GM12878 (cell line): Measurements from ENCODE around the gene TSPYL4. TPM values are rescaled to one million over a fixed set of nuclear protein-coding genes. Genes with fewer than 3 reads are reported as not detected.

Experiments
- ATAC-seq: fragments of 200-7000 bp; cut with Tn5 transposase; 3 replicates; pipeline ENCODE4 v1.9.1; 2020; ENCODE audit warnings: mild to moderate bottlenecking, moderate library complexity
- BruUV-seq: library from RNA; stranded (reverse); fragments of 400-500 nt; replicated peaks from 2 replicates; lab custom pipeline; 2021; lab: Mats Ljungman, UMichigan
- CTCF ChIA-PET: fragments of 300-600 bp; sonication (Branson Sonifier 250); formaldehyde crosslinking; extraction: SDS; loops from one replicate; lab custom pipeline; 2021; ENCODE audit warnings: inconsistent platforms; lab: Yijun Ruan, JAX
- POLR2A ChIA-PET: fragments of 350-600 bp; formaldehyde crosslinking; extraction: SDS; loops from one replicate; lab custom pipeline; 2021; ENCODE audit warnings: inconsistent platforms; lab: Charles Lee
- RAD21 ChIA-PET: fragments of 300-600 bp; sonication (Branson Sonifier 250); formaldehyde crosslinking; loops from one replicate; lab custom pipeline; 2023; ENCODE audit warnings: antibody characterized with exemption; ENCODE audit not compliant: unreplicated experiment; lab: Charles Lee
- SMC1A ChIA-PET: fragments of 300-600 bp; sonication (Branson Sonifier 250); formaldehyde crosslinking; loops from one replicate; lab custom pipeline; 2023; ENCODE audit not compliant: unreplicated experiment, uncharacterized antibody; lab: Charles Lee
- DNase-seq: peaks from one replicate; pipeline ENCODE4 v3.0.0-alpha.2; 2011; ENCODE audit warnings: low read depth, low spot score
- FAIRE-seq: peaks from 3 replicates; lab custom pipeline; 2011; peaks lifted over from hg19 to GRCh38; lab: Jason Lieb, UNC
- H2AFZ ChIP-seq: 2 replicates; pipeline ENCODE4 v1.6.0; 2011; ENCODE audit warnings: low read depth, low read length, control low read depth; ENCODE audit not compliant: control insufficient read depth
- H3K27ac ChIP-seq: 2 replicates; pipeline ENCODE4 v1.5.1; 2011; ENCODE audit warnings: control low read depth; ENCODE audit not compliant: control insufficient read depth, insufficient read depth
- H3K27me3 ChIP-seq, 2 experiments: replicated peaks in 1 of 2; 2 replicates each; pipeline versions ENCODE4 v1.6.0 to v1.6.1; 2011; ENCODE audit warnings: low read length in 1 of 2; ENCODE audit not compliant: control insufficient read depth in 2 of 2, insufficient read depth in 2 of 2
- H3K36me3 ChIP-seq, 2 experiments: 2 replicates each; pipeline ENCODE4 v1.5.1; 2011; ENCODE audit warnings: low read length in 1 of 2; ENCODE audit not compliant: control insufficient read depth in 2 of 2, insufficient read depth in 2 of 2
- H3K4me1 ChIP-seq: 2 replicates; pipeline ENCODE4 v1.6.1; 2011; ENCODE audit warnings: mild to moderate bottlenecking, low read length, moderate library complexity, mixed read lengths; ENCODE audit not compliant: control insufficient read depth, insufficient read depth
- H3K4me2 ChIP-seq: 2 replicates; pipeline ENCODE4 v1.6.0; 2011; ENCODE audit warnings: control low read depth; ENCODE audit not compliant: control insufficient read depth, insufficient read depth
- H3K4me3 ChIP-seq: fragments of 200-600 bp; sonication (generic); 2 replicates; pipeline ENCODE4 v1.5.1; 2016
- H3K79me2 ChIP-seq: 2 replicates; pipeline ENCODE4 v1.6.0; 2011; ENCODE audit warnings: low read length; ENCODE audit not compliant: control insufficient read depth, insufficient read depth
- H3K9ac ChIP-seq: 2 replicates; pipeline ENCODE4 v1.8.0; 2011; ENCODE audit warnings: low read length, control low read depth, mixed read lengths; ENCODE audit not compliant: control insufficient read depth, insufficient read depth
- H3K9me3 ChIP-seq: replicated peaks from 3 replicates; pipeline ENCODE4 v1.5.1; 2011; ENCODE audit warnings: mild to moderate bottlenecking, low read length; ENCODE audit not compliant: control insufficient read depth, insufficient read depth
- H4K20me1 ChIP-seq: 2 replicates; pipeline ENCODE4 v1.6.0; 2011; ENCODE audit not compliant: control insufficient read depth, insufficient read depth
- CBX5 ChIP-seq: sonication (generic); IDR thresholded peaks from 2 replicates; pipeline ENCODE4 v1.6.1; 2016; ENCODE audit warnings: low read depth, moderate library complexity, mild to moderate bottlenecking, inconsistent platforms
- NBN ChIP-seq: fragments of 450-650 bp; IDR thresholded peaks from 2 replicates; pipeline ENCODE4 v1.6.1; 2016
- RELB ChIP-seq: fragments of 450-650 bp; IDR thresholded peaks from 2 replicates; pipeline ENCODE4 v1.6.1; 2017; ENCODE audit warnings: low read depth, mild to moderate bottlenecking, moderate library complexity
- SMAD5 ChIP-seq: IDR thresholded peaks from 2 replicates; pipeline ENCODE4 v1.6.1; 2016; ENCODE audit warnings: antibody characterized with exemption, low read depth
- WGBS: methylation state at CpG from one replicate; pipeline ENCODE4 v1.1.6; 2016; ENCODE audit warnings: low lambda C conversion rate; ENCODE audit not compliant: insufficient replicate concordance, insufficient coverage; ENCODE audit errors: missing lambda C conversion rate; 5-methylcytosine and 5-hydroxymethylcytosine counted together
- in situ Hi-C: fragments of 300-500 bp; cut with MboI; formaldehyde crosslinking; loops from 9 replicates; pipeline ENCODE4 v1.14.3; 2018; ENCODE audit warnings: mixed read lengths
- intact Hi-C: fragments of 100-400 bp; cut with micrococcal nuclease; formaldehyde crosslinking; loops from one replicate; pipeline ENCODE4 v1.14.2; 2022; ENCODE audit not compliant: unreplicated experiment
- polyA plus RNA-seq, 11 experiments: library from polyadenylated mRNA; depleted of rRNA in 4 of 11; unstranded in 6 of 11; stranded (reverse) in 5 of 11; fragments of >200 nt; fragmentation: Nextera tagmentation in 4 of 11; fragmentation: Illumina TruSeq in 1 of 11; extraction: Ambion mirVana in 4 of 11; extraction: Trizol in 1 of 11; gene quantifications; 1 replicate in 1 of 11; 2 replicates in 10 of 11; pipeline versions ENCODE4 v1.2.1 to v1.2.3, GENCODE V29; 2011 to 2016; ENCODE audit warnings: inconsistent platforms in 2 of 11, missing spikeins in 2 of 11, low read depth in 1 of 11
- total RNA-seq, 4 experiments: library from RNA; depleted of rRNA in 3 of 4; stranded (reverse); fragments of >200 nt in 3 of 4; fragmentation: Illumina TruSeq in 1 of 4; extraction: Trizol in 1 of 4; gene quantifications; 2 replicates each; pipeline versions ENCODE4 v1.2.1 to v1.2.3, GENCODE V29; 2013 to 2021
- TF ChIP-seq, protein P1 (sequence below): fragments of 450-650 bp; IDR thresholded peaks from 2 replicates; pipeline ENCODE4 v1.6.1; 2017; ENCODE audit warnings: antibody characterized with exemption, mild to moderate bottlenecking, moderate library complexity

The TSPYL4 gene
- total and polyA plus RNA-seq, 10 of the 15 experiments (the other 5 are each of a cell fraction or from before 2014, with no cell fraction given): 1.5 to 27.6 (median 20.0) TPM

DNA sequence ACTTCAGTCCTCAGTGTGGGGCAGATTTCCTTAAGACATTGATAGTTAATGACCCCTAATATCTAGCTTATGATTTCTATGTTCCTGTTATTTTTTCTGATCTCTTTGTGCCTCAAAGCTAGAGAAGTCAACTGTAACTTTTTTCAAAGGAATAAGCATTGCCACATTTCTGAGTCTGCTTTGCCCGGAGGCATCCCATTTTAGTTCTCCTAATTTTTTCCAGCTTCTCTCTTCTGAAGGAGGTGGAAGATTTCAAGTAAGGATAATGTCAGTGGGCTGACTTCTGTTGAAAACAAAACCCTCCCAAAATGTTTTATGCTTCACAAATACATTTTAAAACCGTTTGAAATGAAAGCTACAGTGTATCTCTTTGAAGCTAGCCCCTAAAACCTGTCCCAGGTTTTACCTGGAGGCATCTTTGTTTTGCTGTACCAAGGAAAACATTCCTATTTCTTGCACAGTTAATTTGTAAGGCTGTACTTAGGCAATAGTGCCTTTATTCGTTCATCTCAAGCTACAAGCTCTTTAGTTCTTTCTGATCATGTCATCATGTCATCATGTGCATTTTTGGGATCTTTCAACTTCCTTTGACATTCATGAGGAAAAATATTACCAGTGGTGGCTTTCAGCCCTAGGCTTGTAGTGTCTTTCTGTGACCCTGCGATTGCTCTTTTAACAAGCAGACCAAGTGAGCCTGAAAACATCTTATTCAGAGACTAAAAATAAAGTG lies 45.7 kb downstream of the TSPYL4 start:
- WGBS: 82% methylated on average over 4 of the region's 4 CpGs
- Histone ChIP-seq H3K79me2 (no peaks in the 10 kb centered on the region), H3K9me3 (no peaks in the 10 kb centered on the region), H3K4me1 (no peaks in the 10 kb centered on the region; the same call in 1 of the 2 replicates), H3K9ac (no peak overlapping the region), H2AFZ (no peak overlapping the region), H3K4me3 (no peak overlapping the region), H3K4me2 (no peak overlapping the region), H3K27ac (no peak overlapping the region), H3K36me3 (peaks cover 0 to 3% of the 10 kb centered on the region in 2 experiments; a peak in 1 of 4 replicates), H3K27me3 (no peaks in the 10 kb centered on the region)
- POLR2A ChIA-PET: interaction anchor here (0.6 to 1.0 kb wide), 2 partner anchors 11 to 46 kb away, joined by 3 read pairs; partner anchors contain the start of gene TSPYL4
- no TSS peak for BruUV-seq
- RAD21 ChIA-PET: interaction anchor here (2.4 kb wide), 1 partner anchor 10 kb away, joined by 7 read pairs; no protein-coding TSS in a partner anchor
- intact Hi-C loops (no loop called here), in situ Hi-C loops (no loop called here)
- DNase-seq: no peak
- CTCF ChIA-PET: interaction anchor here (5.0 kb wide), 1 partner anchor 9 kb away, joined by 45 read pairs; no protein-coding TSS in a partner anchor
- ATAC-seq: no peak
- SMC1A ChIA-PET: interaction anchor here (0.7 to 1.9 kb wide), 7 partner anchors 8 to 70 kb away, joined by 3 to 5 read pairs (median 3); no protein-coding TSS in a partner anchor
- no peak for TF ChIP-seq CBX5
- TF ChIP-seq SMAD5: no peak
- TF ChIP-seq RELB: no peak
- TF ChIP-seq NBN: no peak
- TF ChIP-seq, protein P1, sequence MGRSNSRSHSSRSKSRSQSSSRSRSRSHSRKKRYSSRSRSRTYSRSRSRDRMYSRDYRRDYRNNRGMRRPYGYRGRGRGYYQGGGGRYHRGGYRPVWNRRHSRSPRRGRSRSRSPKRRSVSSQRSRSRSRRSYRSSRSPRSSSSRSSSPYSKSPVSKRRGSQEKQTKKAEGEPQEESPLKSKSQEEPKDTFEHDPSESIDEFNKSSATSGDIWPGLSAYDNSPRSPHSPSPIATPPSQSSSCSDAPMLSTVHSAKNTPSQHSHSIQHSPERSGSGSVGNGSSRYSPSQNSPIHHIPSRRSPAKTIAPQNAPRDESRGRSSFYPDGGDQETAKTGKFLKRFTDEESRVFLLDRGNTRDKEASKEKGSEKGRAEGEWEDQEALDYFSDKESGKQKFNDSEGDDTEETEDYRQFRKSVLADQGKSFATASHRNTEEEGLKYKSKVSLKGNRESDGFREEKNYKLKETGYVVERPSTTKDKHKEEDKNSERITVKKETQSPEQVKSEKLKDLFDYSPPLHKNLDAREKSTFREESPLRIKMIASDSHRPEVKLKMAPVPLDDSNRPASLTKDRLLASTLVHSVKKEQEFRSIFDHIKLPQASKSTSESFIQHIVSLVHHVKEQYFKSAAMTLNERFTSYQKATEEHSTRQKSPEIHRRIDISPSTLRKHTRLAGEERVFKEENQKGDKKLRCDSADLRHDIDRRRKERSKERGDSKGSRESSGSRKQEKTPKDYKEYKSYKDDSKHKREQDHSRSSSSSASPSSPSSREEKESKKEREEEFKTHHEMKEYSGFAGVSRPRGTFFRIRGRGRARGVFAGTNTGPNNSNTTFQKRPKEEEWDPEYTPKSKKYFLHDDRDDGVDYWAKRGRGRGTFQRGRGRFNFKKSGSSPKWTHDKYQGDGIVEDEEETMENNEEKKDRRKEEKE: no peak
- TF ChIP-seq, all 136 proteins: peak for 0
- no peaks in the 10 kb centered on the region for H4K20me1 ChIP-seq
- no peak for FAIRE-seq
